ENCODE results near the gene SORL1. TPM values are rescaled to one million over a fixed set of nuclear protein-coding genes. Genes with fewer than 3 reads are reported as not detected.

The SORL1 gene
- total RNA-seq, 2 donors from 2014 or later = 66.1 to 121 TPM

DNA sequence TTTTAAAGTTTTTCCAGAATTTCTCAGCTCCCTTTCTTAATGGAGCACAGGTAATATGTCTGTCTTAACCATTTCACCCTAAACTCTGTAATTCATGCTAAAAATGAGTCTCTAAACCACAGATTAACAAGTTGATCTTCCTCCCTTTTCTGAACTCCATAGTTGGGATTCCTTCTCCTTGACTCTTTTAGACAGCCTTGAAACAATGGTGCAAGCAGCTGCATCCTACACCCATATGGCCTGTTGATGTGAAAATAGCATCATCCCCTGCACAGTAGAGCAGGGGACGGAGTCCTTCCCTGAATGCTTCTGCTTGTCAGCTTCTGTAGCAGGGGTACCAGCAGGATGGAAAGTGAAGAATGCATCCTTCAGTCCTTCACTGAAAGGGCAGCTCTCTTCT, 193.5 kb downstream of the SORL1 start:
- H3K9ac ChIP-seq (ENCODE audit: low read depth in 2 of 2, low read length in 2 of 2) = no peak overlapping the region
- H3K27ac ChIP-seq = no peak overlapping the region
- no peaks in the 10 kb centered on the region for H3K9me3 ChIP-seq
- no peaks in the 10 kb centered on the region for H3K36me3 ChIP-seq
- TF ChIP-seq, protein P1, sequence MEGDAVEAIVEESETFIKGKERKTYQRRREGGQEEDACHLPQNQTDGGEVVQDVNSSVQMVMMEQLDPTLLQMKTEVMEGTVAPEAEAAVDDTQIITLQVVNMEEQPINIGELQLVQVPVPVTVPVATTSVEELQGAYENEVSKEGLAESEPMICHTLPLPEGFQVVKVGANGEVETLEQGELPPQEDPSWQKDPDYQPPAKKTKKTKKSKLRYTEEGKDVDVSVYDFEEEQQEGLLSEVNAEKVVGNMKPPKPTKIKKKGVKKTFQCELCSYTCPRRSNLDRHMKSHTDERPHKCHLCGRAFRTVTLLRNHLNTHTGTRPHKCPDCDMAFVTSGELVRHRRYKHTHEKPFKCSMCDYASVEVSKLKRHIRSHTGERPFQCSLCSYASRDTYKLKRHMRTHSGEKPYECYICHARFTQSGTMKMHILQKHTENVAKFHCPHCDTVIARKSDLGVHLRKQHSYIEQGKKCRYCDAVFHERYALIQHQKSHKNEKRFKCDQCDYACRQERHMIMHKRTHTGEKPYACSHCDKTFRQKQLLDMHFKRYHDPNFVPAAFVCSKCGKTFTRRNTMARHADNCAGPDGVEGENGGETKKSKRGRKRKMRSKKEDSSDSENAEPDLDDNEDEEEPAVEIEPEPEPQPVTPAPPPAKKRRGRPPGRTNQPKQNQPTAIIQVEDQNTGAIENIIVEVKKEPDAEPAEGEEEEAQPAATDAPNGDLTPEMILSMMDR (IDR thresholded peaks at IDR 0.05) = no peak
- H3K27me3 ChIP-seq = no peaks in the 10 kb centered on the region
- intact Hi-C loops (cut with DNase I) = no loop called here
- no peaks in the 10 kb centered on the region for H3K4me1 ChIP-seq
- no peak overlapping the region for H3K4me3 ChIP-seq
- DNase-seq = no peak

DNA sequence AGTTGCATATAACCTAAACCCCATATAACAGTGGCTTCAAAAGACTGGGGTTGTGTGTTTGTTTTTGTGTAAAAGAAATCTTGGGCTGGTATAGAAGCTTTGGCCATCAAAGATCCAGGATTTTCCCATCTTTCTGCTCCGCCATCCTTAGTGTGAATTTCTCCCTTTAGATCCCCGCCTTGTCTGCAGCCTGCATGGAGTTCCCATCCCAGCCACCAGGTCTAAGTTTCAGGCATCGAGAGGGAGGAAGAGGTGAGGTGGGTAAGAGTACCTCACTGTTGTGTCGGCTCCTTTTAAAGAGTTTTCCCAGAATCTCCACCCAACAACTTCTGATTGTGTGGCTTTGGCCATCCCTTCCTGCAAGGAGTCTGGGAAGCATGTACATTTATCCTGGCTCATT, 196.2 kb downstream of the SORL1 start:
- no peak overlapping the region for H3K4me3 ChIP-seq
- DNase-seq = no peak
- intact Hi-C loops (cut with DNase I) = no loop called here
- no peaks in the 10 kb centered on the region for H3K4me1 ChIP-seq
- H3K27ac ChIP-seq = no peak overlapping the region
- H3K9ac ChIP-seq (ENCODE audit: low read depth in 2 of 2, low read length in 2 of 2) = no peak overlapping the region
- TF ChIP-seq, protein P1 (IDR thresholded peaks at IDR 0.05) = no peak
- H3K9me3 ChIP-seq = no peaks in the 10 kb centered on the region
- H3K36me3 ChIP-seq = no peaks in the 10 kb centered on the region
- H3K27me3 ChIP-seq = no peaks in the 10 kb centered on the region

DNA sequence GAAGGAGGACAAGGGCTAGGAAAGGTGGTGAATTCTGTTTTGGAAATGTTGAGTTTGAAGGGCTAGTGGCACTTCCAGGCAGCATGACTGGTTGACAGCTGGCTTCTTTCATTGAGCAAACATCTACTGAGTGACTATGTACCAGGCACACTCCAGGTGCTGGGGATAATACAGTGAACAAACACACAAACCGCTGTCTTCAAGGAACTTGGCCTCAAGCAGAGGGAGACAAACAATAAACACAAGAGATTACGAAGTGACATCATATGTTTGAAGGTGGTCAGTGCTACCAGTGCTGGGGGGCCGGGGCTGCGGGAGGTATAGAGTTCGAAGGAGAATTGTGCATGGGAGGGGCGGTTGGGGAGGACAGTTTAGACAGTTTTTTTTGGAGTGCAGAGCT, 197.7 kb downstream of the SORL1 start:
- Histone ChIP-seq H3K9ac (ENCODE audit: low read depth in 2 of 2, low read length in 2 of 2) (no peak overlapping the region), H3K9me3 (no peaks in the 10 kb centered on the region), H3K27ac (no peak overlapping the region), H3K36me3 (no peaks in the 10 kb centered on the region), H3K27me3 (no peaks in the 10 kb centered on the region), H3K4me1 (no peaks in the 10 kb centered on the region), H3K4me3 (no peak overlapping the region)
- TF ChIP-seq, protein P1 (IDR thresholded peaks at IDR 0.05) = no peak
- intact Hi-C loops (cut with DNase I) = loop anchor here (5.0 kb wide), 1 partner anchor 858 kb away; no protein-coding TSS in a partner anchor
- no peak for DNase-seq

DNA sequence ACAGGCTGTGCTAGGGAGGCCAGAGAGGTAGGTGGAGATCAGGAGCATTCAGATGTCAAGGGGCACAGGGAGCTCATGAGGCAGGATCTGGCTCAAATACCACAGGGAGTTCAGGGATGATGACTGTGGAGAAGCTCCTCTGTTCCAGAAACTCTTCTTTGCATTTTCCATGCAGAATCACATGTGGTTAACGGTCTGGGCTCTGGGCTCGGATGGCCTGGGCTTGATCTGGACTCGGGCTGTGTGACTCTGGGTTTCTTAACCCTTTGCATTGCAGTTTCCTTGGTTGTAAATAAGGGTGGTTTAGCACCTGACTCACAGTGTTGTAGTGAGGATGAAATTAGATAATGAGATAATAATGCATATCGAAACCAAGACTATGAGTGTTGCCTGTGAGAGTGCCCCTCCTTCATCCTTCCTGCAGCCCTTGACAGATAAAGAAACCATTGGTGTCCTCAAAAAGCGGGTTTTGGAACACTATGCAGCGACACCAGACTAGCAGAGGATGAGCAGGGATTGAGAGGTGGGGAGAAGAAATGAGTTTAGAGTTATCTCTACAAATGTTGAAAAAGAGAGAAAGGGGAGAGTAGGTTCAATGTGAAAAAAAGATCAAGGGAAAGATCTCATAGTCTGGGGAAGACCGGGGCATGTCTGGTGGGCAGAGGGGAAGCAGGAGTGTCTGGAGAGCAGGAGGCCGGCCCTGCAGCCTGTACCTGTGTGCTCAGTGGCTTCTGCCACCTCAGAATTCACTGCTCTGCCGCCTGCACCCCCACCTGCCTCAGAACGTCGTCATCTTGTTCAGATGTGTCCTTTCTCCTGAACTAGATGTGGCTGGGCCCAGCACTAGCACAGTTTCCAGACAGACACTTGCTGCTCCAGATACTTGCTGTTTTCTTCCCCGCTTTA, 198.5 kb downstream of the SORL1 start:
- intact Hi-C loops (cut with DNase I) = loop anchor here (5.0 kb wide), 1 partner anchor 857 kb away; no protein-coding TSS in a partner anchor
- Histone ChIP-seq H3K27me3 (no peaks in the 10 kb centered on the region), H3K9ac (ENCODE audit: low read depth in 2 of 2, low read length in 2 of 2) (no peak overlapping the region), H3K27ac (no peak overlapping the region), H3K9me3 (no peaks in the 10 kb centered on the region), H3K36me3 (no peaks in the 10 kb centered on the region), H3K4me1 (no peaks in the 10 kb centered on the region), H3K4me3 (no peak overlapping the region)
- TF ChIP-seq, protein P1 (IDR thresholded peaks at IDR 0.05) = no peak
- no peak for DNase-seq

DNA sequence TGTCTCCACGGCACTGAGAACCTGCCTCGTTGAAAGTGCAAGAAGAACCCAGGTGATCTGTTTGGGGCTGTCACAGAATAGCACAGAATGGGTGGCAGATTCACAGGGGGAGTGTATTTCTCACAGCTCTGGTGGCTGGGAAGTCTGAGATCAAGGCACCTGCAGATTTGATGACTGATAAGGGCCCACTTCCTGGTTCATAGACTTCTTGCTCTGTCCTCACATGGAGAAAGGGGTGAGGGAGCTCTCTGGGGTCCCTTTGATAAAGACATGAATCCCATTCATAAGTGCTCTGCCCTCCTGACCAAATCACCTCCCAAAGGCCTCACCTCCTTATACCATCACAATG, 199.1 kb downstream of the SORL1 start:
- Histone ChIP-seq H3K27ac (no peak overlapping the region), H3K36me3 (no peaks in the 10 kb centered on the region), H3K4me3 (no peak overlapping the region), H3K4me1 (no peaks in the 10 kb centered on the region), H3K9ac (ENCODE audit: low read depth in 2 of 2, low read length in 2 of 2) (no peak overlapping the region), H3K9me3 (no peaks in the 10 kb centered on the region), H3K27me3 (no peaks in the 10 kb centered on the region)
- intact Hi-C loops (cut with DNase I) = loop anchor here (5.0 kb wide), 1 partner anchor 856 kb away; no protein-coding TSS in a partner anchor
- no peak for DNase-seq
- TF ChIP-seq, protein P1 (IDR thresholded peaks at IDR 0.05) = no peak

All from colonic mucosa (tissue), 4 donors.